GM18505 (cell line): ENCODE measurements around the gene AURKB.

Experiments
- ATAC-seq: cut with Tn5 transposase; IDR thresholded peaks from one replicate; pipeline ENCODE4 v1.9.1; 2021; ENCODE audit not compliant: unreplicated experiment
- POLR2A ChIP-seq: IDR thresholded peaks from 4 replicates; pipeline ENCODE4 v1.6.1; 2011; ENCODE audit warnings: borderline replicate concordance; ENCODE audit not compliant: insufficient read depth, insufficient read length; ENCODE audit errors: extremely low read depth

The AURKB gene

DNA sequence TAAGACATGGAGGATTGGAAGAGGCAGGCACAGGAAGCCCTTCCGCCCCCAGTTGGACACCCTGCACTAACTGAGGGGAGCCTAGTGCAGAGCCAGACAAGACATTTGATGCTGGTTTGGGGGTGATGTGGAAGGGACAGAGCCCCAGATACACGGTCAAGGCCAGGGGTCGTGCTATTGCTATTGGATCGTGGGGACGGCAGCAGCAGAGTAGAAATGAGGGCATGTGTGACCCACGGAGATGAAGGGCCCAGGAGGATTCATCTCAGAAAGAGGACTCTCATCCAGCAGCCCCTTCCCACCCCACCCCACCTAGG lies 45.6 kb downstream of the AURKB start:
- no peak for TF ChIP-seq POLR2A
- no peak for ATAC-seq

DNA sequence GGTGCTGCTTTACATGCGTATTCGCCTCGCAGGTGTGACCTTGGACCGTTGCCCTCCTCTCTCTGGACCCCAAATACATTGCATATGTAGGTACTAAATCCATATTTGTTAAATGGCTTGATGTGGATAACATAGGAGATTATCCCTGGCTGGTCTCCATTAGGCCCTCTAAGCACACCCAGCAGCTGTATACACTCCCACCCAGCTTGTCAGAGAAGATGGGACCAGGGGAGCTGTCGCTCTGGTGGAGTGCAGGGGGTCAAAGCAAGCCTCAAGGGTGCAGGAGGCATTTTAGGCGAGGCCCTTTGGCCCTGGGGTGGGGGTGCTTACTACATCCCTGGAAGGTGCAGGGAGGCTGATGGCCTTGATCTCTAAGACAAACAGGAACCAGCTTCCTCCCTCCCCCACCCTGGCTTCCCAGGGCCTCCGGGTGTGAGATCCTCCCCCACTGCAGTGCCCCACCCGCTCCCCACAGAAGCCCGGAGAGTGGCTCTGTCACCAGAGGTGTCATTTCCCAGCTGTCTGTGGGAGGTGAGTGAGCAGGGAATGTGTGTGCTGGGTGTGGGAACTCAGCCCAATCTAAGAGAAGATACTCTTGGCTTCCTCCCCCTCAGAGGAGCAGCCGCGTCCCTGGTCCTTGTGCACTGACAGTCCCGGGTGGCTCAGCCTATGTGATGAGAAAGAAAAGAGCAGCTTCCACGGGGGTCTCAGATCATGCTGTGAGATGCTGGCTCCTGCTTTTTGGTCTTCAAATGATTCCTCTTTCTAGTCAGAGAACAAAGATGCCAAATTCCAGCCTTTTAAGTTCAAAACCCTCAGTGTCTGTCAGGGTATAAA lies 46.2 kb downstream of the AURKB start:
- TF ChIP-seq POLR2A = peak; percentile 43
- no peak for ATAC-seq

GRCh38 chr17:8162997-8163977 lies 47.1 kb downstream of the AURKB start:
- TF ChIP-seq POLR2A = no peak
- no peak for ATAC-seq

GRCh38 chr17:8162233-8162996 lies 48.0 kb downstream of the AURKB start, which contains the start of gene VAMP2:
Gene VAMP2 (minus strand): TSS chr17:8162948. CDS start chr17:8162879, 69 bp downstream.
- ATAC-seq = no peak
- peak; percentile 75 for TF ChIP-seq POLR2A

DNA sequence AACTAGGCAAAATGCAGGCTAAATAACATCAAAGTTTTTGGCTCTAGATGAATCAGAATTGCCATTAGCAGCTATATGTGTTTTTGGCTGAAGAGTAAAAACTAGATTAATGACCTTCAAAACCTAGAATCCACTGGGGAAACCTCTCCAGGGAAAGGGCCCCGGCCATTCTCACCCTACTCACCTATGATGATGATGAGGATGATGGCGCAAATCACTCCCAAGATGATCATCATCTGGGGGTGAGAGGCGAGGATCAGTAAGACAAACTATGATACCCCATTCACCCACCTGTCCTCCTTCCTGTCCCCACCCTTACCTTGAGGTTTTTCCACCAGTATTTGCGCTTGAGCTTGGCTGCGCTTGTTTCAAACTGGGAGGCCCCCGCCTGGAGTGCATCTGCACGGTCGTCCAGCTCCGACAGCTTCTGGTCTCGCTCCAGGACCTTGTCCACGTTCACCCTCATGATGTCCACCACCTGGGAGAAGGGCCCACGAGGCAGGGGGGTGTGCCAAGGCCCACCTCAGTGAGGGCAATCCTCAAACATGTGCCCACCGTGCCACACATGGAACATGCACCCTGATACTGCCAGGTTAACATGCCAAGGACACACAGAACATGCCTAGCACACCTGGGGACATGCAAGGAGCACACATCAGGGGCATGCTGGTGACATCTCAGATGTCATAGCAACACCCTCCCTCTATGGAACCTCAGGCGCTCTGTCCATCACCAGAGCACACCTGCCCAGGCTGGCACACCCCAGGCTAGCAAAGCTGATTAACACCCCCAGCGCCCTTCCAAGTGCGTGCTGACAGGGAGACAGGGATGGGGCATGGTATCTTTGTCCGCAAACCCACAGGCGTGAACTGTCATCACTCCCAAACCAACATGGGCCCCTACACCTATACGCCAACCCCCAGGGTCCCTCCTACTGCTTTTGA lies 48.8 kb downstream of the AURKB start:
- ATAC-seq = no peak
- TF ChIP-seq POLR2A = no peak

DNA sequence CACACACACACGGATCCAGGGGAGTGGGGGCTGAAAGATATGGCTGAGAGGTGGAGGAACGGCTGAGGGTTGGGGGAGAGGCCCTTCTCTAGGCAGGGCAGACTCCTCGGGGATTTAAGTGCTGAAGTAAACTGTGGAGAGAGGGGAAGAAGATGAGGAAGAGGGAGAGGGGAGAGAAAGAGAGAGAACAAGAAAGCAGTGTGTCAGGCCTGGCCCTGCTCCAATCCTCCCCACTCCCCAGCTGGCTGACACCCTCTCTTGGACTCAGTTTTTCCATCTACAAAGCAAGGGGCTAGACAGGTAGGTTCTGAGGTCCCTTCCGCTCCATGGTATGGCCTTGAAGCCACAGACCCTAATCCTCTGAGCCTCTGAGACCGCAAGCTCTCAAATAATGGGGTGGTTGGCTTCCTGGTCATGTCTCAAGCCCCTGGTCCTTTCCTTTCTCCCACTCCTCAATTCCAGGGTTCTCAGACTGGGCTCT lies 49.6 kb downstream of the AURKB start:
- no peak for ATAC-seq
- no peak for TF ChIP-seq POLR2A

- no peak for TF ChIP-seq POLR2A
- ATAC-seq = no peak
Measured at GRCh38 chr17:8160224-8160577, 50.2 kb downstream of the AURKB start.

DNA sequence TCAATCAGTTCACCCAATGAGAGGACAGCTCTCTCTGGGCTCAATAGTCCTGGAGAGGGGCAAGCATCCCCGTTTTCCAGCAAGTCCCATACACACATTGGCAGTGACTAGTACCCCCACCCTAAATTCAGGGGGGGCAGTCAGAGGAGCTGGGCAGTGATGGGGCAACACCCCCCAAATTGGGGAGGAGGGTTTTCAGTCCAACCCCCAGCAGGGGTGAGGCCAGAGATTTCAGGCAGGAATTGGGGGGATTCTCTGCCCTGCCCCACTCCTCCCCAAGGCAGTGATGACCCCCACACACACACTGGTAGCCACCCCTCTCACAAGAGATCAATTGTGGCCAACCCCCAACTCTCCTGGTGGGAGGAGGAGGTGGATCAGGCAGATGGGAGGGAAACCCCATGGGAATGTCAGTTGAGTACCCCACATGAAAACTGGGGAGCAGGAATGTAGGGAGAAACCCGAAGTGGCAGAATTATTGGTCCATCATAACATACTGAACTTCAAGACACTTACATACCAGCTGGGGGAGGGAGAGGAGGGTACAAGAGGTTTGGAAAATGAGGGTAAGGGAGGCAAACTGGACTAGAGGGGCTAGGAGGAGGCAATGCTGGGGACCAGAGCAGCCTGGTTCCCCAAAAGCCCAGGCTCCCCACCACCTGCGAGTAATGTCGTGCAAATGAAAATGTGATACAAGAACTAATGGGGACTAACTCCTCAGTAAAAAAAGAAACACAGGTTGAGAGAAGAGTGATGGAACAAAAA lies 50.7 kb downstream of the AURKB start:
- ATAC-seq = no peak
- no peak for TF ChIP-seq POLR2A

GRCh38 chr17:8159032-8159400 lies 51.4 kb downstream of the AURKB start:
- TF ChIP-seq POLR2A = no peak
- ATAC-seq = no peak

- no peak for TF ChIP-seq POLR2A
- ATAC-seq = no peak
Measured at GRCh38 chr17:8158267-8159031, 51.9 kb downstream of the AURKB start.
